GM12872 (cell line): Measurements from ENCODE around the gene ACTMAP.

Experiments
- TF ChIP-seq, protein P1 (sequence below): IDR thresholded peaks from 3 replicates; pipeline ENCODE4 v1.5.1; 2011; ENCODE audit warnings: low read depth, mild to moderate bottlenecking, low read length, moderate library complexity; ENCODE audit not compliant: insufficient read depth

The ACTMAP gene

DNA sequence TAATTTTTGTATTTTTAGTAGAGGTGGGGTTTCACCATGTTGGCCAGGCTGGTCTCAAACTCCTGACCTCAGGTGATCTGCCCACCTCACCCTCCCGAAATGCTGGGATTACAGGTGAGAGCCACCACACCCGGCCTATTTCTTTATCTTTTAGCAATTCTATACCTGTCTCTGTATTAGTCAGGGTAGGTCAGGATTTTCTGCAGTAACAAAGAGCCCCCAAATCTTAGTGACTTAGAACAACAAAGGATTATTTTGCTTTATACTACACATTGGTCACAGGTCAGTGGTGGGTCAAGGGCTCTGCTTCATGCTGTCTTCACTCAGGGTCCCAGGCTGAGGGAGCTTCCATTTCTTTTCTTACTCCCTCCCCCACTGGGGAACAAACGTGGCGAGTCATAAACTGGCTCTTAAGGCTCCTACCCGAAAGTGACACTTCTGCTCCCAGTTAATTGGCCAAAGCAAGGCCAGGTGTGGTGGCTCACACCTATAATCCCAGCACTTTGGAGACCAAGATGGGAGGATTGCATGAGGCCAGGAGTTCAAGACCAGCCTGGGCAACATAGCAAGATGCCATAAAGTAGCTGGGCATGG, 26.5 kb downstream of the ACTMAP start:
- TF ChIP-seq, protein P1, sequence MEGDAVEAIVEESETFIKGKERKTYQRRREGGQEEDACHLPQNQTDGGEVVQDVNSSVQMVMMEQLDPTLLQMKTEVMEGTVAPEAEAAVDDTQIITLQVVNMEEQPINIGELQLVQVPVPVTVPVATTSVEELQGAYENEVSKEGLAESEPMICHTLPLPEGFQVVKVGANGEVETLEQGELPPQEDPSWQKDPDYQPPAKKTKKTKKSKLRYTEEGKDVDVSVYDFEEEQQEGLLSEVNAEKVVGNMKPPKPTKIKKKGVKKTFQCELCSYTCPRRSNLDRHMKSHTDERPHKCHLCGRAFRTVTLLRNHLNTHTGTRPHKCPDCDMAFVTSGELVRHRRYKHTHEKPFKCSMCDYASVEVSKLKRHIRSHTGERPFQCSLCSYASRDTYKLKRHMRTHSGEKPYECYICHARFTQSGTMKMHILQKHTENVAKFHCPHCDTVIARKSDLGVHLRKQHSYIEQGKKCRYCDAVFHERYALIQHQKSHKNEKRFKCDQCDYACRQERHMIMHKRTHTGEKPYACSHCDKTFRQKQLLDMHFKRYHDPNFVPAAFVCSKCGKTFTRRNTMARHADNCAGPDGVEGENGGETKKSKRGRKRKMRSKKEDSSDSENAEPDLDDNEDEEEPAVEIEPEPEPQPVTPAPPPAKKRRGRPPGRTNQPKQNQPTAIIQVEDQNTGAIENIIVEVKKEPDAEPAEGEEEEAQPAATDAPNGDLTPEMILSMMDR = no peak

DNA sequence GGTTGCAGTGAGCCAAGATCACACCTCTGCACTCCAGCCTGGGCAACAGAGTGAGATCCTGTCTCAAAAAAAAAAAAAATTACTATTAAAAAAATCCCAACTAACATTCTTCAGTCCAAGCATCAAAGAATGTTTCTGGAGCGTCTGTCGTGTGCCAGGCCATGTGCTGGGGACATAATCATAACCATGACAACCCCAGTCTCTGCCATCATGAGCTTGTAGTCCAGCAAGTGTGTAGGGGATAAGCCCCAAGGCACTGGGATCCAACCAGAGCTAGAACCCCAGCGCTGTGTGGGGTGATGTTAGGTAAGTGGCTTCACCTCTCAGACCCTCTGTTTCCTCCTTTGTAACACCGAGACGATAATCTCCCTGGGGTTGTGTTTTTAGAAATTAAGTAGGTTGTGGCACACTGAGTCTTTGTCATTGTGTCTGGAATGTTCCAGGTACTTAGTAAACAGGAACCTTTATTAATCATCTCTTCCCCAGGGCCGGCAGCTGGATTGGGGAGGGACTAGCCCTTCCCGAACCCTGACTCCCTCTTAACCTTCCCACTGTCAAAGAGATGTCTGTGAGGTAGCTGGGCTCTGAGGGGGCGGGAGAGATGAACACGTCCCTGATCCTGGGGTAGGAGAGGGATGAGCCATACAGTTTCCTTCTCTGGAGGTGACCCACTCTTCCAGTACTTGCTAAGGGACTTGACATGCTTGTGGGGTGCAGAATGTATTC, 28.2 kb downstream of the ACTMAP start:
- TF ChIP-seq, protein P1 = no peak

DNA sequence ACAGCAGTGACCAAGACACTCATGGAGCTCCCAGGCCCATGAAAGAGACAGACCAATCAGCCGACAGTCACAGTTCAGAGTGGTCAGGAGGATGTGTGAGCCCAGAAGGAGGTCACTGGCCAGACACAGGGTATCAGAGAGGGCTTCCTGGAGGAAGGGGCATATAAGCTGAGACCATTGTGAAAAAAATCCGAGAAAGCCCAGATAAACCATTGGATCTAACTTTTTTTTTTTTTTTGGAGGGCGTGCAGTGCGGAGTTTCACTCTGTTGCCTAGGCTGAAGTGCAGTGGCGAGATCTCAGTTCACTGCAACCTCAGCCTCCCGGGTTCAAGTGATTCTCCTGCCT, 29.2 kb downstream of the ACTMAP start:
- TF ChIP-seq, protein P1 = no peak

DNA sequence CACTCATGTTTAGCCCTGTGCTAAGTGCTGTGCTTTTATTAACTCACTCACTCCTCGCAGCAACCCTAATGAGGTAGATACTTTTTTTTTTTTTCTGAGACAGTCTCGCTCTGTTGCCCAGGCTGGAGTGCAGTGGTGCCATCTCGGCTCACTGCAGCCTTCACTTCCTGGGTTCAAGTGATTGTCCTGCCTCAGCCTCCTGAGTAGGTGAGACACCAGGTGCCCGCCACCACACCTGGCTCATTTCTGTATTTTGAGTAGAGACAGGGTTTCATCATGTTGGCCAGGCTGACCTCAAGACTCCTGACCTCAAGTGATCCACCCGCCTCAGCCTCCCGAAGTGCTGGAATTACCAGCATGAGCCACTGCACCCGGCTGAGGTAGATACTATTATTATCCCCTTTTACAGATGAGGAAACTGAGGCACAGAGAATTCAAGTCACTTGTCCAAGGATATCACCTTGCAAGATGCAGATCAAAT, 30.8 kb downstream of the ACTMAP start:
- TF ChIP-seq, protein P1 = no peak

DNA sequence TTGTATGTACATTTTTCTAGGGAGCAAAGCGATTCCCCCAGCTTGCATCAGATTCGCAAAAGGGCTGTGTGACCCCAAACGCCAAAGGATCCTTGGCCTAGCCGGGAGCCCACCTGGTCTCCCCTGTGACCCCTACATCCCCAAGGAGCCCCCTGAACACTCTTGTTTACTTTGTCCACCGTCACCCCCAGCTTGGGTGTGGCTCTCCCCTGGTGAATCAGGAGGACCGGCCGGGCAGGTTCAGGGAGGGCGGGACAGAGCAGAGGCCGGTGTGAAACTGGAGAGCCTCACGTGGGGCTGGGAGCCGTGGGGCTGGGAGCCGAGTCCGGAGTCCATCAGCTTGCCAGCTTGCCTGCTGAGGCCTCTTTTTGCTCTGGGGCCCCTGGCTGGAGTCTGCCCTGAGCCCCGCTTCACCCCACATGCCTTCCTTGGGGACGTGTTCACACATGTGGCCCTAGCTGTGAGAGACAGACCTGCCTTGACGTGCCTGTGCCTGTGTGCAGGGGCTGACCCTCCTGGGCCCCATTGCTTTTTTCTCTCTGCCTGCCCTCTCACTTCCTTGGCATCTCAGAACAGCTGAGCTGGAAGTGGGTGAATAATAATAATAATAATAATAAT, 31.4 kb downstream of the ACTMAP start:
- TF ChIP-seq, protein P1 = no peak

DNA sequence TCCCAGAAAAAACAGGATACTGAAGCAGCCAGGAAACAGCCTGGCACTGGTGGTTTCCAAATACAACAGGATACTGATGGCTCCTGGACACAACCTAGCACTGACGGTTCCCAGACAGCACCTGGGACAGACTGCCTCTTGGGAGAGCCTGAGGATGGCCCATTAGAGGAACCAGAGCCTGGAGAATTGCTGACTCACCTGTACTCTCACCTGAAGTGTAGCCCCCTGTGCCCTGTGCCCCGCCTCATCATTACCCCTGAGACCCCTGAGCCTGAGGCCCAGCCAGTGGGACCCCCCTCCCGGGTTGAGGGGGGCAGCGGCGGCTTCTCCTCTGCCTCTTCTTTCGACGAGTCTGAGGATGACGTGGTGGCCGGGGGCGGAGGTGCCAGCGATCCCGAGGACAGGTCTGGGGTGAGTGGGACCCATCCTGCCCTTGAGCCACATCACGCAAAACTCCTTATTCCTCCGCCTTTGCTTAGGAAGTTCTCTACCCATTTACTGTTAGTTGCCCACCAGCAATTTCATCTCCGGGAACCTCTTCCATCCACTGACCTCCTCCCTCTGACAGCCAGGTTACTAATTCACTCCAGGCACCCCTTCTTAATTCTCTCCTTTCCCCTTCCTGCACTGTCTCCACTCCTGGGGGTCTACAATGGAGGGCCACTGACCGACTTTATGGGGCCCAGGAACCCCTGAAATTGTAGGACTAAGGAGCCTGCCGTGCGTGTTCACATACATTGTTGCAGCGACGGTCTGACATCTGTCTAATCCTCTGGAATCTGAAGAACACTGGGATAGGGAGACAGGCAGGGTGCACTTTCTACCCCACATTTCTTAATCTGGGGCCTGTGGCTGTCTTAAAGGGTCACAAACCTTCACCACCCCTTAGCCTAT, 32.1 kb downstream of the ACTMAP start:
- TF ChIP-seq, protein P1 = no peak
